Measurements from ENCODE around the gene MT1F.

MT1F gene

DNA sequence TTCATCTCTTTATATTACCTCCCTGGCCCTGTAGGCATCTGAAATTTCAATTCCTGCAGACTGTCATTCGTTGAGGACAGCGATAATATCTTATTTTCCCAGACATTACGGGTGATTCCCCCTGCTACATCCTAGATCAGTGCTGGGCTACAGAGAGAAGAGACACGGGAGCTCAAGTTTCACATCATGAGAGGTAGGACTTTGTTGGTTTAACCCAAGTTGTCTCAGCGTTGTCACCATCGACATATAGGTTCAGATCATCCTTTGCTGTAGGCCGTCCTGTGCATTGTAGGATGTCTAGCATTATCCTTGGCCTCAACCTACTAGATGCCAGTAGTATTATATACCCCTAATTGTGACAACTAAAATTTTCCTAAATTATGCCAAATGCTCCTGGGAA, 43.8 kb downstream of the MT1F start:
- DNase-seq = no peak

- DNase-seq = no peak
Measured at GRCh38 chr16:56702836-56703235, 45.1 kb downstream of the MT1F start.

All from bone marrow (tissue), 2 donors.